B cell (primary cell): ENCODE results near the gene MAGEB17.

Experiments
- EZH2 ChIP-seq: IDR thresholded peaks from 2 replicates; pipeline ENCODE4 v1.6.1; 2012; ENCODE audit warnings: borderline replicate concordance, low read depth, mild to moderate bottlenecking, moderate library complexity, low read length; ENCODE audit not compliant: insufficient read depth, poor library complexity, severe bottlenecking
- TF ChIP-seq, protein P1 (sequence below): fragments of 200-600 bp; IDR thresholded peaks from one replicate; pipeline ENCODE4 v1.8.0; 2022; ENCODE audit warnings: antibody characterized with exemption, mild to moderate bottlenecking

DNA sequence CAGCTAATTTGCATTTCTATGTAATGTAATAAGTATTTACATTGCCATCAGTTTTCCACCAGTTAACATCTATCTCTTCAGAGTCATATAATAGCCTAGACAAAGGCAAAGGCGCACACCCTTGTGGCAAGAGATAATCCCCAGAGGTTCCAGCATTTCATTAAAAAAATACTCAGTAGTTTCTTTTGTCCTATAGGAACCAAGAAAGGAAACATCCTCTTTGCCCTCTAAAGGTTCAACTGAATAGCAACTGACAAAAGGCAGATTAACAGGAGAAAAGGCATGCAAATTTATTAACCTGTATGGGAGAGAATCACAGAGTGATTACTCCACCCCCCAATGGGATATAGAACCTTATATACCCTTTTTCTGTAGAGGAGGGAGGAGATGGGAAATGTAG is 48.4 kb downstream of the MAGEB17 start:
- TF ChIP-seq EZH2: no peak
- TF ChIP-seq, protein P1, sequence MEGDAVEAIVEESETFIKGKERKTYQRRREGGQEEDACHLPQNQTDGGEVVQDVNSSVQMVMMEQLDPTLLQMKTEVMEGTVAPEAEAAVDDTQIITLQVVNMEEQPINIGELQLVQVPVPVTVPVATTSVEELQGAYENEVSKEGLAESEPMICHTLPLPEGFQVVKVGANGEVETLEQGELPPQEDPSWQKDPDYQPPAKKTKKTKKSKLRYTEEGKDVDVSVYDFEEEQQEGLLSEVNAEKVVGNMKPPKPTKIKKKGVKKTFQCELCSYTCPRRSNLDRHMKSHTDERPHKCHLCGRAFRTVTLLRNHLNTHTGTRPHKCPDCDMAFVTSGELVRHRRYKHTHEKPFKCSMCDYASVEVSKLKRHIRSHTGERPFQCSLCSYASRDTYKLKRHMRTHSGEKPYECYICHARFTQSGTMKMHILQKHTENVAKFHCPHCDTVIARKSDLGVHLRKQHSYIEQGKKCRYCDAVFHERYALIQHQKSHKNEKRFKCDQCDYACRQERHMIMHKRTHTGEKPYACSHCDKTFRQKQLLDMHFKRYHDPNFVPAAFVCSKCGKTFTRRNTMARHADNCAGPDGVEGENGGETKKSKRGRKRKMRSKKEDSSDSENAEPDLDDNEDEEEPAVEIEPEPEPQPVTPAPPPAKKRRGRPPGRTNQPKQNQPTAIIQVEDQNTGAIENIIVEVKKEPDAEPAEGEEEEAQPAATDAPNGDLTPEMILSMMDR: no peak
